WTC11 (cell line): Measurements from ENCODE around the gene PLEKHS1. TPM values are rescaled to one million over a fixed set of nuclear protein-coding genes. Genes with fewer than 3 reads are reported as not detected.

Source experiments
- ATAC-seq: fragments of 200-7000 bp; cut with Tn5 transposase; 2 replicates; pipeline ENCODE4 v1.10.0; 2021; ENCODE audit warnings: mild to moderate bottlenecking, moderate library complexity
- CTCF ChIA-PET: fragments of 300-600 bp; sonication (Branson Sonifier 250); formaldehyde crosslinking; loops from one replicate; lab custom pipeline; 2021; ENCODE audit warnings: antibody characterized with exemption; lab: Charles Lee
- POLR2A ChIA-PET: fragments of 350-600 bp; sonication (Branson Sonifier 250); formaldehyde crosslinking; loops from one replicate; lab custom pipeline; 2021; ENCODE audit warnings: antibody characterized with exemption; lab: Charles Lee
- DNase-seq: peaks from one replicate; pipeline ENCODE4 v3.0.0; 2021; ENCODE audit warnings: low spot score
- H3K27ac Mint-ChIP-seq: 2 replicates; pipeline ENCODE4 v1.8.0; 2021; ENCODE audit warnings: mixed read lengths
- H3K27me3 Mint-ChIP-seq: 2 replicates; pipeline ENCODE4 v1.8.0; 2021; ENCODE audit warnings: low read depth, mild to moderate bottlenecking, moderate library complexity, mixed read lengths
- H3K36me3 Mint-ChIP-seq: 2 replicates; pipeline ENCODE4 v1.8.0; 2021; ENCODE audit warnings: mixed read lengths
- H3K4me1 Mint-ChIP-seq: 2 replicates; pipeline ENCODE4 v1.8.0; 2022; ENCODE audit warnings: mixed read lengths
- H3K4me3 Mint-ChIP-seq: 2 replicates; pipeline ENCODE4 v1.8.0; 2021; ENCODE audit warnings: mild to moderate bottlenecking, moderate library complexity, mixed read lengths
- H3K9me3 Mint-ChIP-seq: 2 replicates; pipeline ENCODE4 v1.8.0; 2021; ENCODE audit warnings: mixed read lengths
- ATF2 ChIP-seq: sonication (generic); formaldehyde crosslinking; IDR thresholded peaks from 2 replicates; pipeline ENCODE4 v1.8.1; 2022; ENCODE audit warnings: low read depth, missing genetic modification reagents, borderline replicate concordance
- CBFB ChIP-seq: sonication (generic); formaldehyde crosslinking; IDR thresholded peaks from 2 replicates; pipeline ENCODE4 v1.8.1; 2022; ENCODE audit warnings: mild to moderate bottlenecking, low read depth, missing genetic modification reagents
- ESRRA ChIP-seq: sonication (generic); formaldehyde crosslinking; IDR thresholded peaks from 2 replicates; pipeline ENCODE4 v1.8.1; 2022; ENCODE audit warnings: mild to moderate bottlenecking, missing genetic modification reagents, borderline replicate concordance
- FOXP4 ChIP-seq: sonication (generic); formaldehyde crosslinking; IDR thresholded peaks from 2 replicates; pipeline ENCODE4 v1.8.0; 2022; ENCODE audit warnings: mild to moderate bottlenecking, missing genetic modification reagents
- NFE2L1 ChIP-seq: sonication (generic); formaldehyde crosslinking; IDR thresholded peaks from 2 replicates; pipeline ENCODE4 v1.8.1; 2023; ENCODE audit warnings: missing genetic modification reagents
- NFYB ChIP-seq: sonication (generic); formaldehyde crosslinking; conservative IDR thresholded peaks from 2 replicates; pipeline ENCODE4 v1.8.0; 2022; ENCODE audit warnings: low read depth, missing genetic modification reagents
- NR2C2 ChIP-seq: sonication (generic); formaldehyde crosslinking; IDR thresholded peaks from 2 replicates; pipeline ENCODE4 v1.8.0; 2022; ENCODE audit warnings: mild to moderate bottlenecking, missing genetic modification reagents
- NR3C1 ChIP-seq: sonication (generic); formaldehyde crosslinking; conservative IDR thresholded peaks from 2 replicates; pipeline ENCODE4 v1.8.1; 2023; ENCODE audit warnings: low read depth, mild to moderate bottlenecking, missing genetic modification reagents
- OVOL2 ChIP-seq: fragments of 250-450 bp; sonication (Bioruptor Pico); IDR thresholded peaks from 2 replicates; pipeline ENCODE4 v1.9.0; 2021; ENCODE audit warnings: mild to moderate bottlenecking, borderline replicate concordance
- RELA ChIP-seq: sonication (generic); formaldehyde crosslinking; IDR thresholded peaks from 2 replicates; pipeline ENCODE4 v1.8.1; 2022; ENCODE audit warnings: missing genetic modification reagents, mild to moderate bottlenecking, borderline replicate concordance
- RORB ChIP-seq: fragments of 250-450 bp; sonication (Bioruptor Pico); IDR thresholded peaks from 2 replicates; pipeline ENCODE4 v1.9.0; 2021; ENCODE audit warnings: mild to moderate bottlenecking
- SP1 ChIP-seq: sonication (generic); formaldehyde crosslinking; conservative IDR thresholded peaks from 2 replicates; pipeline ENCODE4 v1.8.1; 2022; ENCODE audit warnings: missing genetic modification reagents
- TEAD1 ChIP-seq: sonication (generic); formaldehyde crosslinking; IDR thresholded peaks from 2 replicates; pipeline ENCODE4 v1.8.0; 2022; ENCODE audit warnings: mild to moderate bottlenecking, missing genetic modification reagents
- TEAD4 ChIP-seq: sonication (generic); formaldehyde crosslinking; IDR thresholded peaks from 2 replicates; pipeline ENCODE4 v1.8.0; 2022; ENCODE audit warnings: mild to moderate bottlenecking, missing genetic modification reagents
- ZBTB43 ChIP-seq: sonication (generic); formaldehyde crosslinking; IDR thresholded peaks from 2 replicates; pipeline ENCODE4 v1.8.1; 2023; ENCODE audit warnings: mild to moderate bottlenecking, missing genetic modification reagents
- ZNF138 ChIP-seq: sonication (generic); formaldehyde crosslinking; conservative IDR thresholded peaks from 2 replicates; pipeline ENCODE4 v1.8.1; 2022; ENCODE audit warnings: mild to moderate bottlenecking, moderate library complexity, missing genetic modification reagents
- ZNF317 ChIP-seq: sonication (generic); formaldehyde crosslinking; IDR thresholded peaks from 2 replicates; pipeline ENCODE4 v1.8.1; 2023; ENCODE audit warnings: low read depth, mild to moderate bottlenecking, moderate library complexity, missing genetic modification reagents, borderline replicate concordance
- ZNF416 ChIP-seq: fragments of 250-450 bp; sonication (Bioruptor Pico); IDR thresholded peaks from 2 replicates; pipeline ENCODE4 v1.9.0; 2021; ENCODE audit warnings: mild to moderate bottlenecking, inconsistent platforms
- ZNF512 ChIP-seq: sonication (generic); formaldehyde crosslinking; IDR thresholded peaks from 2 replicates; pipeline ENCODE4 v1.8.1; 2022; ENCODE audit warnings: missing genetic modification reagents, borderline replicate concordance
- ZNF532 ChIP-seq: fragments of 250-450 bp; sonication (Bioruptor Pico); IDR thresholded peaks from 2 replicates; pipeline ENCODE4 v1.9.0; 2021; ENCODE audit warnings: mild to moderate bottlenecking, borderline replicate concordance
- ZNF671 ChIP-seq: fragments of 250-450 bp; sonication (Bioruptor Pico); IDR thresholded peaks from 2 replicates; pipeline ENCODE4 v1.8.0; 2021; ENCODE audit warnings: mild to moderate bottlenecking
- total RNA-seq: library from RNA; stranded (reverse); gene quantifications from 3 replicates; pipeline ENCODE4 v1.2.3, GENCODE V29; 2021

Gene PLEKHS1
- total RNA-seq, 1 experiment from 2014 or later, result not detected

- Mint-ChIP-seq H3K27me3 (no peaks in the 10 kb centered on the region), H3K4me1 (peaks cover 17% of the 10 kb centered on the region), H3K4me3 (no peak overlapping the region), H3K9me3 (peaks cover 9% of the 10 kb centered on the region), H3K27ac (no peak overlapping the region), H3K36me3 (peaks cover 23% of the 10 kb centered on the region)
- ATAC-seq (no peak), DNase-seq (no peak)
- ChIA-PET POLR2A (interaction anchor here (1.1 kb wide), 1 partner anchor 19 kb away, joined by 3 read pairs; no protein-coding TSS in a partner anchor), CTCF (interaction anchor here (1.1 kb wide), 1 partner anchor 27 kb away, joined by 3 read pairs; no protein-coding TSS in a partner anchor)
- no peak for TF ChIP-seq CBFB (CRISPR knock-in tag)
- TF ChIP-seq ESRRA (CRISPR knock-in tag), result no peak
- TF ChIP-seq ZBTB43, result no peak
- no peak for TF ChIP-seq ZNF138
- no peak for TF ChIP-seq ZNF532 (CRISPR knock-in tag)
- TF ChIP-seq ZNF512 (CRISPR knock-in tag), result no peak
- no peak for TF ChIP-seq FOXP4 (CRISPR knock-in tag)
Measured at GRCh38 chr10:113732160-113732881, 19.2 kb upstream of the PLEKHS1 start.

- peaks cover 20% of the 10 kb centered on the region for H3K36me3 Mint-ChIP-seq
- TF ChIP-seq ZNF416 (CRISPR knock-in tag), result no peak
- no peak for TF ChIP-seq ATF2 (CRISPR knock-in tag)
- TF ChIP-seq ZNF317, result no peak
- TF ChIP-seq TEAD4 (CRISPR knock-in tag), result no peak
- no peak for TF ChIP-seq RORB (CRISPR knock-in tag)
- no peak for TF ChIP-seq NR3C1 (CRISPR knock-in tag)
- no peak for TF ChIP-seq NFYB (CRISPR knock-in tag)
- no peak for TF ChIP-seq NR2C2 (CRISPR knock-in tag)
- TF ChIP-seq ZNF671 (CRISPR knock-in tag), result no peak
- no peak for TF ChIP-seq RELA (CRISPR knock-in tag)
- no peak for TF ChIP-seq CBFB (CRISPR knock-in tag)
- no peak for TF ChIP-seq OVOL2 (CRISPR knock-in tag)
- TF ChIP-seq TEAD1 (CRISPR knock-in tag), result no peak
- TF ChIP-seq NFE2L1 (CRISPR knock-in tag), result no peak
- no peak for TF ChIP-seq SP1 (CRISPR knock-in tag)
- no peak for ATAC-seq
- H3K4me3 Mint-ChIP-seq, result no peak overlapping the region
- CTCF ChIA-PET, result interaction anchor here (1.1 kb wide), 1 partner anchor 27 kb away, joined by 3 read pairs; no protein-coding TSS in a partner anchor
- H3K9me3 Mint-ChIP-seq, result peaks cover 6% of the 10 kb centered on the region
- POLR2A ChIA-PET, result interaction anchor here (1.1 kb wide), 1 partner anchor 20 kb away, joined by 3 read pairs; no protein-coding TSS in a partner anchor
- no peaks in the 10 kb centered on the region for H3K27me3 Mint-ChIP-seq
- peaks cover 17% of the 10 kb centered on the region for H3K4me1 Mint-ChIP-seq
- DNase-seq, result no peak
- no peak overlapping the region for H3K27ac Mint-ChIP-seq
Measured at GRCh38 chr10:113732966-113733365, 18.5 kb upstream of the PLEKHS1 start.
